HepG2 (cell line): ENCODE results near the gene ATP5MC2. TPM values are rescaled to one million over a fixed set of nuclear protein-coding genes. Genes with fewer than 3 reads are reported as not detected.

Experiments
- ATAC-seq: fragments of 200-7000 bp; cut with Tn5 transposase; 3 replicates; pipeline ENCODE4 v1.9.1; 2020; ENCODE audit warnings: mild to moderate bottlenecking, moderate library complexity
- BruUV-seq: library from RNA; stranded (reverse); fragments of 400-500 nt; replicated peaks from 2 replicates; lab custom pipeline; 2021; lab: Mats Ljungman, UMichigan
- CTCF ChIA-PET: fragments of 300-600 bp; formaldehyde crosslinking; extraction: SDS; loops from one replicate; lab custom pipeline; 2021; ENCODE audit warnings: low total read pairs, inconsistent platforms, low intra/inter-chr PET ratio; lab: Yijun Ruan, JAX
- POLR2A ChIA-PET: fragments of 350-600 bp; sonication (Branson Sonifier 250); formaldehyde crosslinking; loops from one replicate; lab custom pipeline; 2020; ENCODE audit warnings: antibody characterized with exemption, inconsistent platforms; lab: Yijun Ruan, JAX
- DNase-seq: peaks from one replicate; pipeline ENCODE4 v3.0.0-alpha.2; 2015; ENCODE audit warnings: low spot score
- FAIRE-seq: peaks from 3 replicates; lab custom pipeline; 2011; peaks lifted over from hg19 to GRCh38; lab: Jason Lieb, UNC
- H2AFZ ChIP-seq: one replicate; pipeline ENCODE4 v1.6.1; 2011; ENCODE audit warnings: low read length, inconsistent platforms
- H3K27ac ChIP-seq: fragments of 300-600 bp; 3 replicates; pipeline ENCODE4 v1.8.0; 2011; ENCODE audit warnings: mixed run types, mild to moderate bottlenecking, mixed read lengths, low read length, inconsistent platforms; ENCODE audit not compliant: insufficient read depth; ENCODE audit errors: extremely low read length
- H3K27me3 ChIP-seq, 2 experiments: fragments of 200-600 bp in 1 of 2; 2 replicates in 1 of 2; 3 replicates in 1 of 2; pipeline versions ENCODE4 v1.6.0 to v1.8.0; 2011; ENCODE audit warnings: low read length in 2 of 2, mild to moderate bottlenecking in 2 of 2, moderate library complexity in 2 of 2, inconsistent platforms in 1 of 2; ENCODE audit not compliant: insufficient read depth in 2 of 2, control insufficient read depth in 1 of 2
- H3K36me3 ChIP-seq, 2 experiments: fragments of 200-600 bp in 1 of 2; replicated peaks in 1 of 2; 2 replicates in 1 of 2; 3 replicates in 1 of 2; pipeline versions ENCODE4 v1.5.1 to v1.8.0; 2011; ENCODE audit warnings: low read length in 2 of 2, inconsistent platforms in 1 of 2; ENCODE audit not compliant: insufficient read depth in 2 of 2, control insufficient read depth in 1 of 2
- H3K4me1 ChIP-seq: 2 replicates; pipeline ENCODE4 v1.5.1; 2012; ENCODE audit warnings: low read length, inconsistent platforms; ENCODE audit not compliant: insufficient read depth
- H3K4me2 ChIP-seq: 2 replicates; pipeline ENCODE4 v1.6.0; 2011; ENCODE audit warnings: low read depth, low read length, inconsistent platforms
- H3K4me3 ChIP-seq, 3 experiments: fragments of 200-600 bp in 1 of 3; sonication (generic), shearing (Covaris generic) in 1 of 3; replicated peaks in 1 of 3; 2 replicates each; pipeline ENCODE4 v1.5.1; 2011 to 2016; ENCODE audit warnings: low read length in 3 of 3, inconsistent platforms in 2 of 3, low read depth in 2 of 3, mild to moderate bottlenecking in 2 of 3, control low read depth in 1 of 3, mixed read lengths in 1 of 3; ENCODE audit not compliant: insufficient read depth in 1 of 3
- H3K79me2 ChIP-seq: one replicate; pipeline ENCODE4 v1.6.1; 2011; ENCODE audit warnings: low read length, inconsistent platforms; ENCODE audit not compliant: insufficient read depth
- H3K9ac ChIP-seq: 2 replicates; pipeline ENCODE4 v1.6.0; 2011; ENCODE audit warnings: mild to moderate bottlenecking, low read depth, low read length, inconsistent platforms; ENCODE audit not compliant: insufficient read depth
- H3K9me3 ChIP-seq: 2 replicates; pipeline ENCODE4 v1.5.1; 2012; ENCODE audit warnings: mild to moderate bottlenecking, low read length
- H4K20me1 ChIP-seq: 2 replicates; pipeline ENCODE4 v1.6.0; 2011; ENCODE audit warnings: inconsistent platforms, mild to moderate bottlenecking, low read length, moderate library complexity; ENCODE audit not compliant: insufficient read depth
- AGO2 ChIP-seq: fragments of 200-400 bp; formaldehyde crosslinking; optimal IDR thresholded peaks from 2 replicates; pipeline ENCODE3; 2017; ENCODE audit warnings: mild to moderate bottlenecking, low read depth, low read length, moderate library complexity
- ARNT2 ChIP-seq: sonication (generic); formaldehyde crosslinking; IDR thresholded peaks from 2 replicates; pipeline ENCODE4 v1.8.0; 2022; ENCODE audit warnings: mild to moderate bottlenecking, low read depth, missing genetic modification reagents, moderate library complexity
- ARNTL ChIP-seq: sonication (generic); formaldehyde crosslinking; IDR thresholded peaks from 2 replicates; pipeline ENCODE4 v1.4.0; 2020; ENCODE audit warnings: mild to moderate bottlenecking, missing genetic modification reagents
- ATM ChIP-seq: fragments of 450-650 bp; IDR thresholded peaks from 2 replicates; pipeline ENCODE4 v1.7.1; 2017; ENCODE audit warnings: mild to moderate bottlenecking, borderline replicate concordance
- DR1 ChIP-seq: sonication (generic); formaldehyde crosslinking; IDR thresholded peaks from 2 replicates; pipeline ENCODE4 v1.8.0; 2021; ENCODE audit warnings: mild to moderate bottlenecking, missing genetic modification reagents, inconsistent platforms
- ELF4 ChIP-seq: sonication (generic); formaldehyde crosslinking; IDR thresholded peaks from 2 replicates; pipeline ENCODE4 v1.5.0; 2020; ENCODE audit warnings: missing genetic modification reagents, mild to moderate bottlenecking, moderate library complexity, borderline replicate concordance
- HMG20B ChIP-seq: conservative IDR thresholded peaks from 2 replicates; pipeline ENCODE4 v1.6.1; 2016; ENCODE audit warnings: missing genetic modification reagents, missing compliant biosample characterization
- PAF1 ChIP-seq: IDR thresholded peaks from 2 replicates; pipeline ENCODE4 v1.6.1; 2016; ENCODE audit warnings: missing genetic modification reagents, missing compliant biosample characterization
- PCBP2 ChIP-seq: fragments of 200-400 bp; formaldehyde crosslinking; optimal IDR thresholded peaks from 2 replicates; pipeline ENCODE3; 2018; ENCODE audit warnings: low read length, low read depth; ENCODE audit not compliant: poor library complexity, severe bottlenecking
- ZNF44 ChIP-seq: sonication (generic); formaldehyde crosslinking; IDR thresholded peaks from 2 replicates; pipeline ENCODE4 v1.5.1; 2020; ENCODE audit warnings: mild to moderate bottlenecking, missing genetic modification reagents
- ZNF451 ChIP-seq: sonication (generic); formaldehyde crosslinking; IDR thresholded peaks from 2 replicates; pipeline ENCODE4 v1.5.0; 2020; ENCODE audit warnings: mild to moderate bottlenecking, missing genetic modification reagents
- ZNF564 ChIP-seq: sonication (generic); formaldehyde crosslinking; IDR thresholded peaks from 2 replicates; pipeline ENCODE4 v1.8.1; 2023; ENCODE audit warnings: mild to moderate bottlenecking, missing genetic modification reagents
- ZNF644 ChIP-seq: IDR thresholded peaks from 2 replicates; pipeline ENCODE4 v1.6.1; 2016; ENCODE audit warnings: low read depth
- WGBS: methylation state at CpG from one replicate; pipeline ENCODE4 v1.1.6; 2017; ENCODE audit warnings: low lambda C conversion rate; 5-methylcytosine and 5-hydroxymethylcytosine counted together
- in situ Hi-C: cut with HindIII; loops from 2 replicates; pipeline ENCODE4 v1.10.0; 2017; ENCODE audit warnings: low pct_unique_long_range_greater_than_20kb; ENCODE audit not compliant: extremely low pct_ligation_motif_present
- intact Hi-C: fragments of 100-400 bp; cut with micrococcal nuclease; formaldehyde crosslinking; loops from one replicate; pipeline ENCODE4 v1.10.0; 2022; ENCODE audit not compliant: unreplicated experiment
- polyA plus RNA-seq, 8 experiments: library from polyadenylated mRNA; depleted of rRNA in 3 of 8; stranded (reverse) in 7 of 8; unstranded in 1 of 8; fragments of >200 nt; fragmentation: Illumina TruSeq in 4 of 8; extraction: Trizol in 4 of 8; gene quantifications; 2 replicates each; pipeline versions ENCODE4 v1.2.1 to v1.2.3, GENCODE V29; 2011 to 2016; ENCODE audit warnings: low read depth in 4 of 8, missing spikeins in 1 of 8, mixed read lengths in 1 of 8; ENCODE audit not compliant: insufficient read depth in 1 of 8
- total RNA-seq, 5 experiments: library from RNA; depleted of rRNA; stranded (reverse); fragments of >200 nt; fragmentation: Illumina TruSeq; extraction: Trizol; gene quantifications; 2 replicates each; pipeline ENCODE4 v1.2.3, GENCODE V29; 2016; ENCODE audit warnings: low read depth in 1 of 5
- TF ChIP-seq, protein P1 (sequence below): IDR thresholded peaks from 2 replicates; pipeline ENCODE4 v1.6.1; 2016; ENCODE audit warnings: missing compliant biosample characterization, missing genetic modification reagents, borderline replicate concordance
- TF ChIP-seq, protein P2 (sequence below): sonication (generic); formaldehyde crosslinking; IDR thresholded peaks from 2 replicates; pipeline ENCODE4 v1.4.0; 2020; ENCODE audit warnings: missing genetic modification reagents

ATP5MC2 gene
- total and polyA plus RNA-seq, 2 of the 13 experiments (the other 11 are each of a cell fraction or from before 2014, with no cell fraction given) = 230 to 257 TPM

DNA sequence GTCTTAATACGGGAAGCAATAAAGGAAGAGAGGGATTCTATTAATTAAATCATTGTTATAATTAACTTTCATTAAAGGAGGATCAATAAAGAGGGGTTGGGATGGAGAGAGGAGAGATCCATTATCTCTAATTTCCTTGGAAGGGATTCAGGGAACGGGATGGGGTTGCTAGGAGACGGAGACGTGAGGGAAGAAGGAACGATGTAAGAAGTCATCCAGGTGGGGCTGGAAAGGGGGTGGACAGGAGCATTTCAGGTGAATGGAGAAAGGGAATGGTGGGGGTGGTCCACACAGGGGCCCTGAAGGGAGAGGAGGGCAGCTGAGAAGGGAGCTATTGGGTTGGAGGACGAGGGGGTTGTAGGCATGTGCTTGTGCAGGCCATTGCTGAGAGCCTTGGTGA lies 34.2 kb upstream of the ATP5MC2 start:
- no peak for FAIRE-seq
- CTCF ChIA-PET = no interaction called here

DNA sequence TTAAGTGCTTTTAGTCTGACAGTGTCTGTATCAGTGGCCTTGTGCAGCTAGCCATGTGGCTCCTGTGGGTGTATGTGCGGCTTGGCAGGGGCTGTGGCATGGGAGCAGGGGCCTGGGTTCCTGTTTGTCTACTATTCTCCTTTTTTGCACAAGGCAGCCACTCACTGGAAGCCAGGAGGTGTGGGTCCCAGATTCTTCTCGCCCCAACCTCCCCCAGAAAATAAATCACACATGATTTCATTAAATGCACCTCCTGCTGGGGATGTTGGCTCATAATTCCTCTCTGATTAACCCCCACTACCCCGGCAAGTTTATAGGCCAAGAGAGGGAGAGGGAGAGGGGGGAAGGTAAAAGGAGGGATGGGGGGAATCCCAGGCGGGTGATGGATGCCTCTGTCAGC lies 33.8 kb upstream of the ATP5MC2 start:
- intact Hi-C loops (no loop called here), in situ Hi-C loops (no loop called here)
- Histone ChIP-seq H2AFZ (no peak overlapping the region), H3K9ac (no peak overlapping the region), H3K4me2 (no peak overlapping the region), H3K4me1 (no peaks in the 10 kb centered on the region), H3K9me3 (no peaks in the 10 kb centered on the region), H3K27me3 (peaks cover 3 to 26% of the 10 kb centered on the region in 2 experiments), H3K36me3 (no peaks in the 10 kb centered on the region; a peak in 1 of 5 replicates), H4K20me1 (no peaks in the 10 kb centered on the region), H3K79me2 (no peaks in the 10 kb centered on the region), H3K4me3 (no peak overlapping the region), H3K27ac (no peak overlapping the region)
- ATAC-seq (no peak), FAIRE-seq (no peak), DNase-seq (no peak)
- ChIA-PET POLR2A (no interaction called here), CTCF (no interaction called here)
- no TSS peak for BruUV-seq
- 36% methylated on average over 3 of the region's 4 CpGs for WGBS
- TF ChIP-seq ZNF44 (CRISPR knock-in tag) (no peak), PCBP2 (no peak), ATM (no peak), PAF1 (CRISPR knock-in tag) (no peak), ARNTL (no peak), HMG20B (CRISPR knock-in tag) (no peak), ELF4 (CRISPR knock-in tag) (no peak), ZNF644 (CRISPR knock-in tag) (no peak), ARNT2 (CRISPR knock-in tag) (no peak), ZNF564 (CRISPR knock-in tag) (no peak)
- TF ChIP-seq, protein P1, sequence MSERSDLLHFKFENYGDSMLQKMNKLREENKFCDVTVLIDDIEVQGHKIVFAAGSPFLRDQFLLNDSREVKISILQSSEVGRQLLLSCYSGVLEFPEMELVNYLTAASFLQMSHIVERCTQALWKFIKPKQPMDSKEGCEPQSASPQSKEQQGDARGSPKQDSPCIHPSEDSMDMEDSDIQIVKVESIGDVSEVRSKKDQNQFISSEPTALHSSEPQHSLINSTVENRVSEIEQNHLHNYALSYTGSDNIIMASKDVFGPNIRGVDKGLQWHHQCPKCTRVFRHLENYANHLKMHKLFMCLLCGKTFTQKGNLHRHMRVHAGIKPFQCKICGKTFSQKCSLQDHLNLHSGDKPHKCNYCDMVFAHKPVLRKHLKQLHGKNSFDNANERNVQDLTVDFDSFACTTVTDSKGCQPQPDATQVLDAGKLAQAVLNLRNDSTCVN (CRISPR knock-in tag) = no peak
- TF ChIP-seq, protein P2, sequence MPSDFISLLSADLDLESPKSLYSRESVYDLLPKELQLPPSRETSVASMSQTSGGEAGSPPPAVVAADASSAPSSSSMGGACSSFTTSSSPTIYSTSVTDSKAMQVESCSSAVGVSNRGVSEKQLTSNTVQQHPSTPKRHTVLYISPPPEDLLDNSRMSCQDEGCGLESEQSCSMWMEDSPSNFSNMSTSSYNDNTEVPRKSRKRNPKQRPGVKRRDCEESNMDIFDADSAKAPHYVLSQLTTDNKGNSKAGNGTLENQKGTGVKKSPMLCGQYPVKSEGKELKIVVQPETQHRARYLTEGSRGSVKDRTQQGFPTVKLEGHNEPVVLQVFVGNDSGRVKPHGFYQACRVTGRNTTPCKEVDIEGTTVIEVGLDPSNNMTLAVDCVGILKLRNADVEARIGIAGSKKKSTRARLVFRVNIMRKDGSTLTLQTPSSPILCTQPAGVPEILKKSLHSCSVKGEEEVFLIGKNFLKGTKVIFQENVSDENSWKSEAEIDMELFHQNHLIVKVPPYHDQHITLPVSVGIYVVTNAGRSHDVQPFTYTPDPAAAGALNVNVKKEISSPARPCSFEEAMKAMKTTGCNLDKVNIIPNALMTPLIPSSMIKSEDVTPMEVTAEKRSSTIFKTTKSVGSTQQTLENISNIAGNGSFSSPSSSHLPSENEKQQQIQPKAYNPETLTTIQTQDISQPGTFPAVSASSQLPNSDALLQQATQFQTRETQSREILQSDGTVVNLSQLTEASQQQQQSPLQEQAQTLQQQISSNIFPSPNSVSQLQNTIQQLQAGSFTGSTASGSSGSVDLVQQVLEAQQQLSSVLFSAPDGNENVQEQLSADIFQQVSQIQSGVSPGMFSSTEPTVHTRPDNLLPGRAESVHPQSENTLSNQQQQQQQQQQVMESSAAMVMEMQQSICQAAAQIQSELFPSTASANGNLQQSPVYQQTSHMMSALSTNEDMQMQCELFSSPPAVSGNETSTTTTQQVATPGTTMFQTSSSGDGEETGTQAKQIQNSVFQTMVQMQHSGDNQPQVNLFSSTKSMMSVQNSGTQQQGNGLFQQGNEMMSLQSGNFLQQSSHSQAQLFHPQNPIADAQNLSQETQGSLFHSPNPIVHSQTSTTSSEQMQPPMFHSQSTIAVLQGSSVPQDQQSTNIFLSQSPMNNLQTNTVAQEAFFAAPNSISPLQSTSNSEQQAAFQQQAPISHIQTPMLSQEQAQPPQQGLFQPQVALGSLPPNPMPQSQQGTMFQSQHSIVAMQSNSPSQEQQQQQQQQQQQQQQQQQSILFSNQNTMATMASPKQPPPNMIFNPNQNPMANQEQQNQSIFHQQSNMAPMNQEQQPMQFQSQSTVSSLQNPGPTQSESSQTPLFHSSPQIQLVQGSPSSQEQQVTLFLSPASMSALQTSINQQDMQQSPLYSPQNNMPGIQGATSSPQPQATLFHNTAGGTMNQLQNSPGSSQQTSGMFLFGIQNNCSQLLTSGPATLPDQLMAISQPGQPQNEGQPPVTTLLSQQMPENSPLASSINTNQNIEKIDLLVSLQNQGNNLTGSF (CRISPR knock-in tag) = no peak

More for the DNA sequence above, 34.2 kb upstream of the ATP5MC2 start:
- TF ChIP-seq AGO2 (no peak), DR1 (CRISPR knock-in tag) (no peak), ZNF451 (CRISPR knock-in tag) (no peak)
- no peaks in the 10 kb centered on the region for H3K4me1 ChIP-seq
- DNase-seq (no peak), ATAC-seq (no peak)
- H2AFZ ChIP-seq = no peak overlapping the region
- POLR2A ChIA-PET = no interaction called here
- H3K9ac ChIP-seq = no peak overlapping the region
- no peaks in the 10 kb centered on the region for H3K79me2 ChIP-seq
- H3K36me3 ChIP-seq = no peaks in the 10 kb centered on the region; a peak in 1 of 5 replicates
- H3K27me3 ChIP-seq = peaks cover 3 to 26% of the 10 kb centered on the region in 2 experiments
- H3K27ac ChIP-seq = no peak overlapping the region
- no peaks in the 10 kb centered on the region for H3K9me3 ChIP-seq
- in situ Hi-C loops = no loop called here
- intact Hi-C loops = no loop called here
- H3K4me2 ChIP-seq = no peak overlapping the region
- H4K20me1 ChIP-seq = no peaks in the 10 kb centered on the region
- WGBS = 39% methylated on average over 6 of the region's 6 CpGs
- BruUV-seq = no TSS peak
- H3K4me3 ChIP-seq = no peak overlapping the region
